Heart left ventricle (tissue), 16 donors: ENCODE data around the gene CCNA1. TPM values are rescaled to one million over a fixed set of nuclear protein-coding genes. Genes with fewer than 3 reads are reported as not detected.

Experiments
- ATAC-seq, 4 donors: fragments of 200-7000 bp; cut with Tn5 transposase; one replicate each; pipeline ENCODE4 v1.9.1; 2020 to 2022; ENCODE audit warnings: moderate library complexity in 4 of 4, mild to moderate bottlenecking in 3 of 4, moderate number of reproducible peaks in 1 of 4
- DNase-seq, 5 donors: peaks; one replicate each; pipeline ENCODE4 v3.0.0-alpha.2; 2020
- H3K27ac ChIP-seq, 12 donors: fragments of 200-600 bp; sonication (generic) in 4 of 12; one replicate each; pipeline versions ENCODE4 v1.5.0 to v1.8.0; 2016 to 2022; ENCODE audit warnings: mild to moderate bottlenecking in 2 of 12
- H3K27me3 ChIP-seq, 9 donors: fragments of 200-600 bp; sonication (generic) in 2 of 9; one replicate each; pipeline versions ENCODE4 v1.5.1 to v1.8.0; 2016 to 2022; ENCODE audit warnings: mild to moderate bottlenecking in 3 of 9
- H3K36me3 ChIP-seq, 9 donors: fragments of 200-600 bp; sonication (generic) in 2 of 9; one replicate each; pipeline versions ENCODE4 v1.5.0 to v1.8.0; 2018 to 2022; ENCODE audit warnings: mild to moderate bottlenecking in 2 of 9
- H3K4me1 ChIP-seq, 12 donors: fragments of 200-600 bp; sonication (generic) in 4 of 12; one replicate each; pipeline versions ENCODE4 v1.5.0 to v1.8.0; 2016 to 2022; ENCODE audit warnings: mild to moderate bottlenecking in 3 of 12
- H3K4me3 ChIP-seq, 12 donors: fragments of 200-600 bp; sonication (generic) in 4 of 12; one replicate each; pipeline versions ENCODE4 v1.5.0 to v1.8.0; 2017 to 2022; ENCODE audit warnings: mild to moderate bottlenecking in 9 of 12, moderate library complexity in 4 of 12
- H3K9me3 ChIP-seq, 12 donors: fragments of 200-600 bp; sonication (generic) in 4 of 12; one replicate each; pipeline versions ENCODE4 v1.5.0 to v1.8.0; 2016 to 2022; ENCODE audit warnings: mild to moderate bottlenecking in 1 of 12
- CTCF ChIP-seq, 12 donors: fragments of 200-600 bp; sonication (generic) in 4 of 12; IDR thresholded peaks; one replicate each; pipeline versions ENCODE4 v1.5.0 to v1.8.0; 2018 to 2022; ENCODE audit warnings: antibody characterized with exemption in 12 of 12, mild to moderate bottlenecking in 5 of 12
- POLR2A ChIP-seq, 2 donors: fragments of 450-650 bp; IDR thresholded peaks; one replicate each; pipeline ENCODE4 v1.6.1; 2017; ENCODE audit warnings: antibody characterized with exemption in 2 of 2, mild to moderate bottlenecking in 2 of 2, moderate library complexity in 2 of 2
- WGBS, 4 donors: extraction: QIAGEN DNeasy Blood & Tissue Kit in 2 of 4; methylation state at CpG; one replicate each; pipeline versions ENCODE4 v1.1.5 to v1.1.7; 2013 to 2018; 5-methylcytosine and 5-hydroxymethylcytosine counted together
- intact Hi-C, 10 donors: fragments of 100-400 bp; cut with DNase I; formaldehyde crosslinking; loops; one replicate each; pipeline versions ENCODE4 v1.11.1 to v1.14.2; 2022
- long read RNA-seq, 3 donors: library from polyadenylated mRNA; unstranded; transcript quantifications; one replicate each; pipeline ENCODE4 v2.0.0, GENCODE V29; 2020 to 2021
- polyA plus RNA-seq, 2 donors: library from polyadenylated mRNA; stranded (reverse); fragments of 200-250 nt; gene quantifications; one replicate each; pipeline ENCODE4 v1.2.3, GENCODE V29; 2013
- total RNA-seq, 9 donors: library from RNA; depleted of rRNA in 2 of 9; stranded (reverse); fragments of >200 nt in 2 of 9; fragmentation: NEBNext Ultra II Directional in 3 of 9; extraction: Animal tissue kit (Norgen Biotek cat#: 25700) in 3 of 9; gene quantifications; one replicate each; pipeline versions ENCODE4 v1.1.0 to v1.2.4, GENCODE V29; 2016 to 2023
- donor health status: ischemic (EF 13 %, LVEDD 7.1; RV severe dilation, severe dysfunction).
- donor health status: healthy with polysubstance abuse.
- donor health status: DM: no; HTN: yes; CAD: no.
- donor health status: DM: no; HTN: no; CAD: no.
- donor health status: ischemic (EF 25% LVEDD 6.9; RV normal size, moderate dysfunction).
- donor health status: ischemic (EF 25% LVEDD 5.7; RV mildly dilated, moderate dysfunction).
- donor health status: healthy.
- donor health status: DM: yes; HTN: yes; CAD: no.
- donor health status: ischemic (EF 35%, LVEDD 5.7; RV mildly dilated, moderate dysfunction).
- donor health status: nonischemic (EF 11% LVEDD 7.7; RV severe dilation, severe dysfunction).
- donor health status: DM: yes; HTN: yes; CAD: no.
- donor health status: PGD.
- donor health status: ischemic (EF 29% LVEDD 5.4; RV normal size, mild dysfunction).
- donor health status: nonischemic (EF 23%, LVEDD 6.1; RV moderate dilation, normal function).

CCNA1 gene
- total RNA-seq (1 to 10 TPM in 1 of 9 donors, under 1 TPM in 6, not detected in 2; 0.15 to 1.1 (median 0.23) TPM), polyA plus RNA-seq (under 1 TPM; 0.15 to 0.38 TPM)
- long read RNA-seq, donor 1: 0 reads
- long read RNA-seq, donor 2, partial matches to known transcripts: 0 of 3 reads
- long read RNA-seq, donor 2, other reads (novel, unspliced or antisense): 1 of 3 reads
- long read RNA-seq, donor 3: 0 reads

GRCh38 chr13:36432106-36432544 lies at the start of gene CCNA1:
CCNA1 (plus strand) TSS chr13:36432495; CDS start chr13:36433057, 562 bp downstream.
- no peak within 1 kb of the TSS for H3K27ac ChIP-seq
- TF ChIP-seq POLR2A (IDR thresholded peaks at IDR 0.05): no peak
- TF ChIP-seq CTCF (IDR thresholded peaks at IDR 0.05): no peak
- intact Hi-C loops: no loop called here
- peak in 3 of 4 donors; percentile 34 to 70 (median 66) for ATAC-seq
- no peaks in the 10 kb centered on the region for H3K36me3 ChIP-seq
- H3K9me3 ChIP-seq: no peaks in the 10 kb centered on the region
- WGBS, 4 donors: 0 to 3% (median 2%) methylated on average over 14 to 46 of the region's 46 CpGs
- H3K4me3 ChIP-seq: peak within 1 kb of the TSS; percentile 27 to 63 (median 52)
- peaks cover 0 to 28% (median 17%) of the 10 kb centered on the region in 12 donors for H3K4me1 ChIP-seq
- DNase-seq: peak in 3 of 5 donors; percentile 15 to 64 (median 38)
- H3K27me3 ChIP-seq: peaks cover 0 to 41% (median 29%) of the 10 kb centered on the region in 9 donors

- Histone ChIP-seq H3K36me3 (no peaks in the 10 kb centered on the region), H3K9me3 (no peaks in the 10 kb centered on the region), H3K27ac (no peak overlapping the region), H3K27me3 (peaks cover 0 to 17% (median 0%) of the 10 kb centered on the region in 9 donors), H3K4me3 (no peak overlapping the region), H3K4me1 (no peaks in the 10 kb centered on the region)
- ATAC-seq (no peak), DNase-seq (no peak)
- intact Hi-C loops: loop anchor here in 1 of 10 donors (5.0 kb wide), 1 partner anchor 98 kb away; no protein-coding TSS in a partner anchor
- WGBS, 4 donors: 64 to 83% (median 77%) methylated on average over 1 of the region's 1 CpG
- TF ChIP-seq POLR2A (IDR thresholded peaks at IDR 0.05) (no peak), CTCF (IDR thresholded peaks at IDR 0.05) (no peak)
These were observed 46.8 kb upstream of the CCNA1 start for GRCh38 chr13:36385489-36385888.

GRCh38 chr13:36395280-36395679 lies 37.0 kb upstream of the CCNA1 start:
- peak in 3 of 4 donors; percentile 45 to 63 (median 57) for ATAC-seq
- intact Hi-C loops: loop anchor here in 8 of 10 donors (2.0 to 10.0 kb wide), 4 partner anchors 48 to 113 kb away; partner anchors contain the start of gene SPART (in 2 of the 8)
- WGBS, 4 donors: 28 to 48% (median 41%) methylated on average over 2 of the region's 2 CpGs

More at GRCh38 chr13:36395280-36395679, 37.0 kb upstream of the CCNA1 start:
- no peaks in the 10 kb centered on the region for H3K4me1 ChIP-seq
- H3K27me3 ChIP-seq: peaks cover 0 to under 1% (median 0%) of the 10 kb centered on the region in 9 donors
- no peak overlapping the region for H3K4me3 ChIP-seq
- no peak for DNase-seq
- H3K27ac ChIP-seq: no peak overlapping the region
- peak in 11 of 12 donors; percentile 14 to 59 (median 44) for TF ChIP-seq CTCF (IDR thresholded peaks at IDR 0.05)
- TF ChIP-seq POLR2A (IDR thresholded peaks at IDR 0.05): no peak
- H3K9me3 ChIP-seq: peaks cover 0 to 8% (median 0%) of the 10 kb centered on the region in 12 donors
- no peaks in the 10 kb centered on the region for H3K36me3 ChIP-seq
